GM12873 (cell line): ENCODE data around the gene EEF1AKMT1.

ENCODE experiments used
- CTCF ChIP-seq: IDR thresholded peaks from 2 replicates; pipeline ENCODE4 v1.5.1; 2012; ENCODE audit warnings: low read depth, mild to moderate bottlenecking, moderate library complexity, low read length, control low read depth; ENCODE audit not compliant: insufficient read depth; ENCODE audit errors: missing control alignments

EEF1AKMT1 gene

GRCh38 chr13:20773194-20774080, at the start of gene EEF1AKMT1:
TSS of gene EEF1AKMT1 (minus strand) at chr13:20773961. CDS start at chr13:20757598, 16,363 bp downstream.
- no peak for TF ChIP-seq CTCF

DNA sequence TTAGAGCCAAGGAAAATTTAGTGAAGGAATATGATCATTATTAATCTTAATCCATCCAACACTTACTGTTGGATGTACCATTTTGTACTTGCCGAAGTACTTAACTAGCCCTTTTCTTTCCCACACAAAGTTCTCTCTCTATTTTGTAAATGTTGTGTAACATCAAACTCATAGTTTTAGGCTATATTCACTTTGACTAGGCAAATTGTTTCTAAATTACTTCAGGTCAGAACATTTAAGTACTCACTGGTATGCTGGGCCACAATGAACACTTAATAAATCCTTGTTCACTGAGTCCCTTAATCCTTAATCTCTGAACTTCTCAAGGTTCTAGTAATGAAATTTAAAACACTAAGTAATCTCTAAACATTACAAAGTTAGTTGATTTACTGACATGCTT, 49.3 kb upstream of the EEF1AKMT1 start:
- TF ChIP-seq CTCF = no peak

DNA sequence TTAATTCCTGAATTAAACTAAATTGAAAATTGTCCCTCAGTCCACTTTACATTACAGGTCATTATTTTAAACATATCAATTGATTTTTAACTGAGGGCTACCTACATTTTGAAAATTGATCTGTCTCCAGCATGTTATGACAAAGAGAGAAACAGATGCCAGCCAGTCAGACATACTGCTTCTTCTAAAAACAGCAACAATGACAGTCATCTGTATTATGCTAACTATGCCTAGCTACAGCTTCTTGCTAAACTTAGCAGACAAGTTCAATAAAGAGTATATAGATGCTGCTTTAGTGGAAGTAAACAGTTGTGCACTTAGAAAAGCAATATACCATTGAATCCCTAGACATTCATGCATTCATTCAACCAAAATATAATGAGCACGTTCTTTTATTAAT, 48.6 kb upstream of the EEF1AKMT1 start:
- no peak for TF ChIP-seq CTCF

GRCh38 chr13:20819715-20820114, 46.0 kb upstream of the EEF1AKMT1 start:
- TF ChIP-seq CTCF = no peak

DNA sequence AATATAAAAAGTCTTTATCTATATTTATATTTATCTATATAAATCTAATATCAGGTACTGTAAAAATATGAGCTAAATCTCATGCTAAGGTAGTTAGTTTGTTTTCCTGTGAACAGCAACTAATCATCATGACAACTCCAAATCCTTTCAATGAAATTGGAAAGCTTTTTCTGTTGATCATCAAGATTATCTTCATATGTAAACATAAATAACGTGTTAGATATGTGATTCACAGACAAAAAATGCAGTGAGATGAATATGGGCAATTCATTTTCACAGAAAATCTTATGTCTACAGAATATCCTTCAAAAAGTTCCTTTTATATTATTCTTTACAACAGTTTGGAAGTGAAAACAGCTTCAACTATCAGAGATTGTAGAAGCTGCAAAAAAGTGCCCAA, 41.7 kb upstream of the EEF1AKMT1 start:
- TF ChIP-seq CTCF = no peak

GRCh38 chr13:20814224-20814910, 40.6 kb upstream of the EEF1AKMT1 start:
- no peak for TF ChIP-seq CTCF

DNA sequence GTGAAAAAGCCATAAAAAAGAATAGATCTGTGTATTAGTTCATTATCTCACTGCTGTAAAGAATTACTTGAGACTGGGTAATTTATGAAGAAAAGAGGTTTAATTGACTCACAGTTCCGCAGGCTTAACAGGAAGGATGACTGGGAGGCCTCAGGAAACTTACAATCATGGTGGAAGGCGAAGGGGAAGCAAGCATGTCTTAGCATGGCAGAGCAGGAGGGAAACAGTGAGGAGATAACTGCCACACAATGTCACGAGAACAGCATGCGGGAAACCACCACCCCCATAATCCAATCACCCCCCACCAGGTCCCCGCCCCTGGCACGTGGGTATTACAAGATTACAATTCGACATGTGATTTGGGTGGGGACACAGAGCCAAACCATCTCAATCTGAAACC, 39.1 kb upstream of the EEF1AKMT1 start:
- TF ChIP-seq CTCF = no peak
